IPS-18c (cell line): ENCODE results near the gene SNRPF.

ENCODE experiments used
- H3K4me3 ChIP-seq: 2 replicates; pipeline ENCODE4 v1.7.0; 2013; ENCODE audit warnings: low read depth, mild to moderate bottlenecking, low read length, moderate library complexity; ENCODE audit not compliant: insufficient read depth
- H3K9me3 ChIP-seq: one replicate; pipeline ENCODE4 v1.6.1; 2013; ENCODE audit warnings: mild to moderate bottlenecking, low read length, moderate library complexity; ENCODE audit not compliant: control insufficient read depth, insufficient read depth

SNRPF gene

GRCh38 chr12:95896846-95897245 is 38.1 kb downstream of the SNRPF start:
- Histone ChIP-seq H3K9me3 (no peaks in the 10 kb centered on the region), H3K4me3 (no peak overlapping the region)

- Histone ChIP-seq H3K4me3 (no peak overlapping the region), H3K9me3 (no peaks in the 10 kb centered on the region)
Measured at GRCh38 chr12:95898081-95898480, 39.3 kb downstream of the SNRPF start.

- Histone ChIP-seq H3K4me3 (no peak overlapping the region), H3K9me3 (no peaks in the 10 kb centered on the region)
Measured at GRCh38 chr12:95908573-95908972, 49.8 kb downstream of the SNRPF start.

- Histone ChIP-seq H3K4me3 (no peak overlapping the region), H3K9me3 (no peaks in the 10 kb centered on the region)
Measured at GRCh38 chr12:95909871-95910270, 51.1 kb downstream of the SNRPF start.
